Measurements from ENCODE around the gene FKBP1A. TPM values are rescaled to one million over a fixed set of nuclear protein-coding genes. Genes with fewer than 3 reads are reported as not detected.

Gene FKBP1A
- total and polyA plus RNA-seq, 5 donors from 2014 or later, result 49.1 to 84.3 (median 65.4) TPM

DNA sequence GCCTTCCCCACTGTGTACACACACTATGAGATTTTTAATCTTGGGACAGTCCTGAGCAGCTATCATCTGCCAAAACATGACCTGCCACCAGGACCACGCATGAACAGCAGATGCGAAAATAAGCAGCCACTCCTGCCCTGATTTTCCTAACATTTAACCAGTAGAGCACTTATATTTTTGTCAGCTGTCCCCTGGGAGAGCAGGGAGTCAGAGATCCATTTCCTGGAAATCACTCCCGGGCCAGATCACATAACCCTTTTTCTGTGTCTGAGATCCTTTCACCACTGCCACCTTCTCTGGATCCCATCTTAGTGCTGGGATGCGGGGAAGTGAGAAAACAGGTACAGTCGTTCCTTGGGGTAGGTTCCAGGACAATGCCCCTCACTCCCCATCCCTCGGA lies 69.6 kb downstream of the FKBP1A start:
- no peaks in the 10 kb centered on the region for H3K9me3 ChIP-seq (ENCODE audit: control insufficient read depth in 2 of 2, low read length in 2 of 2)
- Mint-ChIP-seq H3K9me3 (peaks cover 0 to 2% (median 0%) of the 10 kb centered on the region in 7 donors), H3K27me3 (no peaks in the 10 kb centered on the region), H3K27ac (peak overlapping the region in 1 of 3 donors; percentile 56), H3K4me1 (peaks cover 0 to 13% (median 2%) of the 10 kb centered on the region in 4 donors), H3K36me3 (peaks cover 5% of the 10 kb centered on the region), H3K4me3 (no peak overlapping the region)
- DNase-seq, result no peak
- no peak overlapping the region for H3K27ac ChIP-seq (ENCODE audit: insufficient read depth, low read length, poor library complexity, severe bottlenecking)
- peaks cover 31% of the 10 kb centered on the region for H3K4me1 ChIP-seq (ENCODE audit: control insufficient read depth, insufficient read depth, low read length, poor library complexity, severe bottlenecking)
- no peak overlapping the region for H3K4me3 ChIP-seq (ENCODE audit: low read depth, low read length)
- no peaks in the 10 kb centered on the region for H3K27me3 ChIP-seq (ENCODE audit: control insufficient read depth, insufficient read depth, low read length)
- ATAC-seq (ENCODE audit: low read depth in 2 of 2), result no peak
- H3K36me3 ChIP-seq (ENCODE audit: control insufficient read depth, insufficient read depth, low read length), result no peaks in the 10 kb centered on the region

DNA sequence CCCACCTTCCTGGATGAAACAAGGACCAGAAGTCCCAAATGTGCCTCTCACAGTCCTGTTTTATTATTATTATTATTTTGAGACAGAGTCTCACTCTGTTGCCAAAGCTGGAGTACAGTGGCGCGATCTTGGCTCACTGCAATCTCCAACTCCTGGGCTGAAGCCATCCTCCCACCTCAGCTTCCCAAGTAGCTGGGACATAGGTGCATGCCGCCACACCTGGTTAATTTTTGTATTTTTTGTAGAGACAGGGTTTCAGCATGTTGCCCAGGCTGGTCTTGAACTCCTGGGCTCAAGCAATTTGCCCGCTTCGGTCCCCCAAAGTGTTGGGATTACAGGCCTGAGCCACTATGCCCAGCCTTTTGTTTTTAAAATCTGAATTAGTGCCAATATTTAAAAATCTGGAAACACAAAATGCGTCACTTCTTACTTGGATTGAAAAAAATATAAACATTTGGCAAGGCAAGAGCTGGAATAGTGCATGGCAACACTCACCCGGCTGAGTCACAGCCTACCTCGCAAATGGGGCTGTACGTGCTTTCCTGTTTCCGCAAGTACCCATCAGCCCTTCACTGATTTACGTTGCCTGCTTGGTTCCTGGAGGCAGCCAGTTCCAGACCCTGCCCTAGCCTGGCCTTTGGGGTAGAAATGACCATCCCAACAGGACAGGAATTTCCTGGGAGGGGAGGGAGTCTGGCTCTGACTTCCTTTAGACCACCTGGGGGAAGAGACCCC lies 70.2 kb downstream of the FKBP1A start:
- Mint-ChIP-seq H3K4me3 (no peak overlapping the region), H3K27ac (peak overlapping the region in 2 of 3 donors; percentile 56 to 69), H3K4me1 (peaks cover 0 to 9% (median 1%) of the 10 kb centered on the region in 4 donors), H3K27me3 (no peaks in the 10 kb centered on the region), H3K9me3 (peaks cover 0 to 2% (median 0%) of the 10 kb centered on the region in 7 donors), H3K36me3 (peaks cover under 1% of the 10 kb centered on the region)
- no peaks in the 10 kb centered on the region for H3K9me3 ChIP-seq (ENCODE audit: control insufficient read depth in 2 of 2, low read length in 2 of 2)
- no peak for ATAC-seq (ENCODE audit: low read depth in 2 of 2)
- H3K4me1 ChIP-seq (ENCODE audit: control insufficient read depth, insufficient read depth, low read length, poor library complexity, severe bottlenecking), result peaks cover 30% of the 10 kb centered on the region
- no peaks in the 10 kb centered on the region for H3K27me3 ChIP-seq (ENCODE audit: control insufficient read depth, insufficient read depth, low read length)
- no peak for DNase-seq
- H3K27ac ChIP-seq (ENCODE audit: insufficient read depth, low read length, poor library complexity, severe bottlenecking), result no peak overlapping the region
- no peaks in the 10 kb centered on the region for H3K36me3 ChIP-seq (ENCODE audit: control insufficient read depth, insufficient read depth, low read length)
- no peak overlapping the region for H3K4me3 ChIP-seq (ENCODE audit: low read depth, low read length)

DNA sequence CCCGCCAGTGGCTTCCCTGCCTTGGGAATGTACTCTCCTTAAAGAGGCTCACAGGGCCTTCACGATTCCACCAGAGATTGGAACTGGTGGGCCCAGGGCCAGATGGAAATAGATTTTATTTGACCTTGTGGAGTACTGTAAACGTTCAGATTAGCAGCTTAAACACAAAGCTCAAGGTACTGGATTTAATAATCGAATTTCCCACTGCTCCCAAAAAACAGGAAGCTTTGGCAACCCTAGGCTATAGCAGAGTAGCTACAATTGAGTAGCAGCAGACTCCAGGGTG lies 71.3 kb downstream of the FKBP1A start:
- DNase-seq, result no peak
- H3K27ac Mint-ChIP-seq, result no peak overlapping the region

DNA sequence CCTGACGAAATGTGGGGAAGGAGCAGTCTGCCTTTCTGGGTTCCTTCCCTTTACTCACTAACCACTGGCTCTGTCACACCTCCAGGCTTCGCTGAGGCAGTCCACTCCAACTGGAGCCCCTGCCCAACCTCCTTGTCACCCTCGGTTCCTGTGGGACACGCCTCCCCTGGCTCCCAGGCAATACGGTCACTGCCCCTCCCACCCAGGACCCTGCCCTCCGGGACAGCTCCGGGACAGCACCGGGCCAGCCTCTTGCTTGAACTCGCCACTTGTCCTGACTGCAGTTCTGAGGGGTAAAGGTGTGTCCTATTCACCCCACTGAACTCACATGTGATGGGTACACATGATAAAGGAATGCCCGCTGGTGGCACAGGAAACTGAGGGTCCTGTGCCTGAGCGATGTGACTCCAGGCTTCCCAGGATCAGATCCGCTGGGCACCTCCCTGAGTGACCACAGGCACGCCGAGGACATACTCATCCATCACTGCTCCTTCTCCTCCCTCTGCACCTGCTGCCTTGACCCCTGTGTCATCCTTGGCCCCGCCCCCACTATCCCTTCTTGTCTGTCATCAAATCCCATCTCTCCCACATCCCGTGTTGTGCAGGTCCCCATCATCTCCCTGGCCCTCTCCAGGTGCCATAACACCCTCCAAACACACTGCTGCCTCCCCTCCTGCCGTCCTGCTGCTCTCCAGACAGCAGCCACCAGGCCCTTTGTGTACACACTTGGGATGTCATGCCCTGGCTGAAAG lies 71.8 kb downstream of the FKBP1A start:
- Histone ChIP-seq H3K27ac (ENCODE audit: insufficient read depth, low read length, poor library complexity, severe bottlenecking) (no peak overlapping the region), H3K27me3 (ENCODE audit: control insufficient read depth, insufficient read depth, low read length) (no peaks in the 10 kb centered on the region), H3K4me3 (ENCODE audit: low read depth, low read length) (no peak overlapping the region), H3K9me3 (ENCODE audit: control insufficient read depth in 2 of 2, low read length in 2 of 2) (no peaks in the 10 kb centered on the region), H3K4me1 (ENCODE audit: control insufficient read depth, insufficient read depth, low read length, poor library complexity, severe bottlenecking) (peaks cover 17% of the 10 kb centered on the region), H3K36me3 (ENCODE audit: control insufficient read depth, insufficient read depth, low read length) (no peaks in the 10 kb centered on the region)
- Mint-ChIP-seq H3K27me3 (no peaks in the 10 kb centered on the region), H3K36me3 (no peaks in the 10 kb centered on the region), H3K4me1 (peaks cover 0 to 4% (median under 1%) of the 10 kb centered on the region in 4 donors), H3K27ac (no peak overlapping the region), H3K9me3 (peaks cover 0 to 2% (median 0%) of the 10 kb centered on the region in 7 donors), H3K4me3 (no peak overlapping the region)
- DNase-seq (no peak), ATAC-seq (ENCODE audit: low read depth in 2 of 2) (no peak)

More for the DNA sequence above, 71.3 kb downstream of the FKBP1A start:
- Mint-ChIP-seq H3K4me1 (peaks cover 0 to 3% (median under 1%) of the 10 kb centered on the region in 4 donors), H3K36me3 (no peaks in the 10 kb centered on the region), H3K4me3 (no peak overlapping the region), H3K9me3 (peaks cover 0 to 2% (median 0%) of the 10 kb centered on the region in 7 donors), H3K27me3 (no peaks in the 10 kb centered on the region)
- ATAC-seq (ENCODE audit: low read depth in 2 of 2), result no peak
- Histone ChIP-seq H3K4me3 (ENCODE audit: low read depth, low read length) (no peak overlapping the region), H3K36me3 (ENCODE audit: control insufficient read depth, insufficient read depth, low read length) (no peaks in the 10 kb centered on the region), H3K9me3 (ENCODE audit: control insufficient read depth in 2 of 2, low read length in 2 of 2) (no peaks in the 10 kb centered on the region), H3K27me3 (ENCODE audit: control insufficient read depth, insufficient read depth, low read length) (no peaks in the 10 kb centered on the region), H3K27ac (ENCODE audit: insufficient read depth, low read length, poor library complexity, severe bottlenecking) (no peak overlapping the region), H3K4me1 (ENCODE audit: control insufficient read depth, insufficient read depth, low read length, poor library complexity, severe bottlenecking) (peaks cover 22% of the 10 kb centered on the region)

DNA sequence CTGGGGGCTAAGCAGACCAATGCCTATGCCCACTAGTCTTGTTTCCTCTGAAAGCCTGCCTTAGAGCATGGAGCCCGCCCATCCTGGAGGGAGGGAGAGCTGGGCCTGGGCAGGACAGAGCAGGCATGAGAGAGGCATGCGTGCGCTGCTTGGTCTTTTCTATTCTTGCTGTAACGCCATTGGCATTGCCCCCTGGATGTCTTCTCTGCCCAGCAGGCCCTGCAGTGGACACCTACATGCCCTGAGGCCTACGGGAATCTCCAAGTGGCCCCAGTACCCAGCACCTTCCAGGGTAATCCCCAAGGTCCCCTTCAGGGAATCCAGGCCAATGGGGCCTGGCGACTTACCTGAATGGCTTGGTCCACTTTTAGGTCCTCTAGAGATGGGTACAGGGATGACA lies 72.8 kb downstream of the FKBP1A start:
- ATAC-seq (ENCODE audit: low read depth in 2 of 2) (no peak), DNase-seq (no peak)
- H3K4me3 ChIP-seq (ENCODE audit: low read depth, low read length), result no peak overlapping the region
- H3K27ac Mint-ChIP-seq, result no peak overlapping the region
- H3K27me3 ChIP-seq (ENCODE audit: control insufficient read depth, insufficient read depth, low read length), result no peaks in the 10 kb centered on the region
- H3K4me3 Mint-ChIP-seq, result peak overlapping the region in 1 of 4 donors; percentile 39
- H3K4me1 Mint-ChIP-seq, result peaks cover 0 to 4% (median under 1%) of the 10 kb centered on the region in 4 donors
- H3K36me3 Mint-ChIP-seq, result no peaks in the 10 kb centered on the region
- H3K36me3 ChIP-seq (ENCODE audit: control insufficient read depth, insufficient read depth, low read length), result no peaks in the 10 kb centered on the region
- no peaks in the 10 kb centered on the region for H3K27me3 Mint-ChIP-seq
- peaks cover 11% of the 10 kb centered on the region for H3K4me1 ChIP-seq (ENCODE audit: control insufficient read depth, insufficient read depth, low read length, poor library complexity, severe bottlenecking)
- H3K9me3 ChIP-seq (ENCODE audit: control insufficient read depth in 2 of 2, low read length in 2 of 2), result no peaks in the 10 kb centered on the region
- no peak overlapping the region for H3K27ac ChIP-seq (ENCODE audit: insufficient read depth, low read length, poor library complexity, severe bottlenecking)
- peaks cover 0 to 2% (median 0%) of the 10 kb centered on the region in 7 donors for H3K9me3 Mint-ChIP-seq

DNA sequence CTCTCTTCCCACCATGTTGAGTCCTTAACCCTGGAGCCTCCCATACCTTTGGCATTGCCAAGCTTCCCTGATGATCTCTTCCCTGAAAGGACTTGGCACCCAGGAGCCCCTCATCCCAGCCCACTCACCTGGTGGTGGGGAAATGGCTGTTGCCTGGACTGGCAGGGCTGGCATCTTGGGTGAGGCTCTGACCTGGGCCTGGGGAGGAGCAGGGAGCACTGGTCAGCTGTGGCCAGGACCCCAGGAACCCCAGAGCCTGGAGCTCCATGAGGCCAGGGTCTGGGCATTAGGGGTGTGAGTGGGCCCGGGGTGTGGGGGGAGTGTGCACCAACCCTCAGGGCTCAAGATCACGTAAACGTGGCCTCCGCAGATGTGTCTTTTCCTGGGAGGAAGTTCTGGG lies 73.4 kb downstream of the FKBP1A start:
- no peak overlapping the region for H3K4me3 Mint-ChIP-seq
- DNase-seq (no peak), ATAC-seq (ENCODE audit: low read depth in 2 of 2) (no peak)
- Histone ChIP-seq H3K4me3 (ENCODE audit: low read depth, low read length) (no peak overlapping the region), H3K36me3 (ENCODE audit: control insufficient read depth, insufficient read depth, low read length) (no peaks in the 10 kb centered on the region), H3K27me3 (ENCODE audit: control insufficient read depth, insufficient read depth, low read length) (no peaks in the 10 kb centered on the region), H3K4me1 (ENCODE audit: control insufficient read depth, insufficient read depth, low read length, poor library complexity, severe bottlenecking) (peaks cover 6% of the 10 kb centered on the region), H3K9me3 (ENCODE audit: control insufficient read depth in 2 of 2, low read length in 2 of 2) (no peaks in the 10 kb centered on the region), H3K27ac (ENCODE audit: insufficient read depth, low read length, poor library complexity, severe bottlenecking) (no peak overlapping the region)
- no peaks in the 10 kb centered on the region for H3K27me3 Mint-ChIP-seq
- peaks cover 0 to 2% (median 0%) of the 10 kb centered on the region in 7 donors for H3K9me3 Mint-ChIP-seq
- no peaks in the 10 kb centered on the region for H3K36me3 Mint-ChIP-seq
- no peak overlapping the region for H3K27ac Mint-ChIP-seq
- H3K4me1 Mint-ChIP-seq, result peaks cover 0 to 4% (median under 1%) of the 10 kb centered on the region in 4 donors

DNA sequence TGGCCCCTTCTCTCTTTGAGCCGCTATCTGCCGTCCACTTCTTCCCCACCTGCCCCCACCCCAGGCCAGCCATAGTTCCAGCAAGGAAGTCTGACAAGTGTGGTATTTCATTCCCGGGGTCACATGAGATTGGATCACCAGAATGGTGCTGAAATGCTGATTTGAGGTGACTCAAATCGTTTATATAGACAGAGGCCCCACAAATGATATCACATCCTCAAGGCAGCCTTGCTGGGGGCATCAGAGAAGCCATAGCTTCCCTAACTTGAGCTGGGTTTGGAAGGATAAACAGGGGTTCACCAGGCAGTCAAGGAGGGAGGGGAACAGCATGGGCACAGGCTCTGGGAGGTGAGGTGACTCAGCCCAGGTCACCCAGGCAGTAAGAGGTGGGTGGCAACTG lies 73.8 kb downstream of the FKBP1A start:
- Histone ChIP-seq H3K27me3 (ENCODE audit: control insufficient read depth, insufficient read depth, low read length) (no peaks in the 10 kb centered on the region), H3K36me3 (ENCODE audit: control insufficient read depth, insufficient read depth, low read length) (no peaks in the 10 kb centered on the region), H3K27ac (ENCODE audit: insufficient read depth, low read length, poor library complexity, severe bottlenecking) (no peak overlapping the region), H3K4me3 (ENCODE audit: low read depth, low read length) (no peak overlapping the region), H3K4me1 (ENCODE audit: control insufficient read depth, insufficient read depth, low read length, poor library complexity, severe bottlenecking) (peaks cover 1% of the 10 kb centered on the region), H3K9me3 (ENCODE audit: control insufficient read depth in 2 of 2, low read length in 2 of 2) (no peaks in the 10 kb centered on the region)
- Mint-ChIP-seq H3K4me1 (peaks cover 0 to 4% (median under 1%) of the 10 kb centered on the region in 4 donors), H3K36me3 (no peaks in the 10 kb centered on the region), H3K27ac (no peak overlapping the region), H3K4me3 (no peak overlapping the region), H3K27me3 (no peaks in the 10 kb centered on the region), H3K9me3 (peaks cover 0 to 2% (median 0%) of the 10 kb centered on the region in 7 donors)
- DNase-seq (no peak), ATAC-seq (ENCODE audit: low read depth in 2 of 2) (no peak)
